DLD1 (cell line): ENCODE data around the gene DNAH17.

Experiments used
- in situ Hi-C: cut with HindIII; loops from 2 replicates; pipeline ENCODE4 v1.10.0; 2017; ENCODE audit warnings: low sequenced_read_pairs

The DNAH17 gene

DNA sequence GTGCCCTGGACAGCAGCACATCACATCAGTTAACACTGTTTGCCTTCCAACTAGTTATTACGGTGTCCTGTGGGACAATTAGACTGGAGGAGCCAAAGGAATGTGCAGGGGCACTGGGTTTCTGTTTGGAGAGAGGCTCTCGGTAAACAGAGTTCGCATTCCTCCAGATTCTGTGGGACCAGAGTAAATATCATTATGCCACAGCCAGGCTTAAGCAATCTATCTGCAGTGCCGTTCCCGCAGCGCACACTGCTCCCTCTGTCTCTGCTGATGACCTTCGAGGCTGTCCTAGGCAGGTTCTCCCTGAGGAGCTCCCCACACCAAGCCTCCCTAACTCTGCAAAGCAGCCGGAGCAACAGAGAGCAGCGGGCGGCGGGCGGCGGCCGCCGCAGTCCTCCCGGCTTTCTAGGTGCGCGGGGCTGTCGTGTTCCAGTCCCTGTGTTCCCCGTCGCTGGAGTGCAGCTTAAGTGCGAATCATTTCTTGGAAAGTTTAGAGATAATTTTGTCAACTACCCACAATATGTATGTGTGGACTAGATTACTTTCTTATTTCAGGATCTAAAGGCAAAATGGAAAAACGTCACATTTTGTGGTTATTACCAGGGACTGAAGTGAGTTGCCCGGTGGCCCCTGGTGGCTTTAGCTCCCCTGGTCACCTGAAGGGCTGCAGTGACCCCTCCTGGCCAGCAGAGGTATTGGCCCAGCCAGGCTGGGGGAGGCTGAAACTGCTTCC is 155.5 kb downstream of the DNAH17 start:
- in situ Hi-C loops: no loop called here

DNA sequence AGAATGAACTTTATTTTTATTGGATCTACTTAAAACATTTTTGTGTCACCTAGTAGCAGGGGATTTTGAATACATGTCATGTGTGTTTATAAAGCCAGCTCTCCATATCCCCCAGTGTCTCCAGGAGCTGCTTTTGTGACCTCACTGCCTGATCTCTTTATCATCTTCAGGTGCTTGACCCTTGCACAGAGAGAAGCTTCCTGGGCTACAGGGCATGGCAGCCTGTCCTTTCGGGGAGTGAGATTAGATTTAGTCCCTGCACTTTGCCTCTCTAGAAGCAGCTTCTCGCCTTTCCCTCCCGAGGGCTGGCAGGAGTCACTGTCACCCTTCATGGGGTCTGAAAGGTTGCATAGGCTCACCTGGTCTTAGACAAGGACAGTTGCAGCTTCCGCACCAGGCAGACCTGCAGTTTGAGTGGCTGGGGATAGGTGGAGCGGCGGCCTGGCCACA is 156.1 kb downstream of the DNAH17 start:
- in situ Hi-C loops: no loop called here

DNA sequence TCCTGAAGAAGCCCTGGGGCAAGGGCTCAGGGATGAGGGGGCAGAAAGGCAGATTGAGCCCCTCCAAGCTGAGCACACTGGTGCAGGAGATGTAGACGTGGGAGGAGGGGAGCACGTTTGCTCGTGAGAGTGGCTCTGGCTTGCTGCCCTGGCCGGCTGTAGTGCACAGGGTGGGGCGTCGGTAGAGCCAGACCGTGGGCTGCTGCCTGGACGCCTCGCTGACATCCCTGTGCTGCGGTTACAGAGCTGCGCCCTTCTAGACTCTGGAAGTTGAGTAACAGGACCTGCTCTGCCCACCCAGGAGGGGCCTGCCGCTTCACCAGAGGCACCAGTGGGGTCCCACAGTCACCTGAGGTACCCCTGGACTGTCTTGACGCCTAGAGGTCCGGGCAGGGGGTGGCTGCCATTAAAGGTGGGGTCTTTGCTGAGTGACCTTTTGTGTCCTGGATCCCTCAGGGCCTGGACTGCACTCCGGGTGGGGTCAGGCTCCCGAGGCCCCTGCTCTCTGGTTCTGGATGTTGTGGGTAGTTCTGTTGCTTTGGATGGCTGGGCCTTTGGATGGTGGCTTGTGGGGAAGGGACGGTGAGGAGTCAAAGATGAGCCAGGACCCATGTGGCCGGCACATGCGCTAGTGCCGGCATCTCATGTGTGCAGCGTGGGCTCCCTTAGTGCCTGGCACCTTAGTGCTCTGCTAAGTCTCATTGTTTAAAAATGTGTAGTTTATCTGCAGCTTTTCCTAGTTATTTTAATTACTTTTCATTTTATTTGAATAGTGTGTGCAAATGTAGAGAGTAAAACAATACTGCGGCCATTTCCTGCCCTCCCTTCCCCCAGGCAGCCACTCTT is 157.0 kb downstream of the DNAH17 start:
- in situ Hi-C loops: no loop called here

DNA sequence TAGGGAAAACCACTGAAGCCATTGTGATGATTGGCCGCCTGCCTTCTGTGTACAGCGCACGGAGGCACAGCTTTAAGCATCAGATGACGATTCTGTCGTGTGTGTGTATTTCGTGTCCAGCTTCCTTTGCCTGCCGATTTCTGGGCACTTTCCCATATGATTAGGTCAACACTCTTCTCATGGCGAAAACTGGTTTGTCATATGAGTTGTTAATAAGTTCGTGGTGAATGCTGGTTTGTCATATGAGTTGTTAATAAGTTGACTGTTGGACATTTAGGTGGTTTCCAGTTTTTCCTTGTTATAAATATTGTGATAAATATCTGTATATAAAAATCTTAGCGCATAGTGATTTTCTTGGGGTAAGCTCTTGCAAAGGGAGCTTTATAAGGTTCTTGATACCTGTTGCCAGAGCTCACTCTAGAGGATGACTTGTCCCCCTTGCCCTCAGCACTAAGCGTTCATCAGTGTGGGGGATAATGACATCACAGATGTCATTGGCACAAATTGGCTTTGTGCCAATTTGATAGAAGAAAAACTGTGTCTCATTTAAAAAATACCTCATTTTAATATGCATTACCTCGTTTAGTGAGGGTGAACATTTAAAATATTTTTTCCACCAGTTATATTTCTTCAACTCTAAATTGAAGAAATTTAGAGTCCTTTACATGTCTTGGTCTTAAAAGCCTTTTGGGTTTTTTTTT is 158.7 kb downstream of the DNAH17 start:
- in situ Hi-C loops: no loop called here

DNA sequence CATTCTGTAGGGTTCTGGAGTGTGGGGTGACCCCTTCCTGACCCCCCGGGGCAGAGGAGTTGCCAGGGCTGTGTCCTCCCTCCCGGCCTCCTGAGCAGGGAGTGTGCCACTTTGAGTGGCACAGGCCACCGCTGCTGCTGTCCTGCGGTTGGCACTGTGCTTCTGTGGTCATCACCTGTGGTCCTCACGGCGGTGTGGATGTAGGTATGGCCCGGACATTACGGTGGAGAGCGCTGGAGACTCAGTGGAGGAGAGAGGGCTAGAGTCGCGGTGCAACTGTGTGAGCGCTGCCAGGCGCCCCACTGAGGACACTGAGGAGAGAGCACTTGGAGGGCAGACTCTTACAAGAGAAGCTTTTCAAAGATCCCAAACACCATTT is 159.7 kb downstream of the DNAH17 start:
- in situ Hi-C loops: no loop called here

DNA sequence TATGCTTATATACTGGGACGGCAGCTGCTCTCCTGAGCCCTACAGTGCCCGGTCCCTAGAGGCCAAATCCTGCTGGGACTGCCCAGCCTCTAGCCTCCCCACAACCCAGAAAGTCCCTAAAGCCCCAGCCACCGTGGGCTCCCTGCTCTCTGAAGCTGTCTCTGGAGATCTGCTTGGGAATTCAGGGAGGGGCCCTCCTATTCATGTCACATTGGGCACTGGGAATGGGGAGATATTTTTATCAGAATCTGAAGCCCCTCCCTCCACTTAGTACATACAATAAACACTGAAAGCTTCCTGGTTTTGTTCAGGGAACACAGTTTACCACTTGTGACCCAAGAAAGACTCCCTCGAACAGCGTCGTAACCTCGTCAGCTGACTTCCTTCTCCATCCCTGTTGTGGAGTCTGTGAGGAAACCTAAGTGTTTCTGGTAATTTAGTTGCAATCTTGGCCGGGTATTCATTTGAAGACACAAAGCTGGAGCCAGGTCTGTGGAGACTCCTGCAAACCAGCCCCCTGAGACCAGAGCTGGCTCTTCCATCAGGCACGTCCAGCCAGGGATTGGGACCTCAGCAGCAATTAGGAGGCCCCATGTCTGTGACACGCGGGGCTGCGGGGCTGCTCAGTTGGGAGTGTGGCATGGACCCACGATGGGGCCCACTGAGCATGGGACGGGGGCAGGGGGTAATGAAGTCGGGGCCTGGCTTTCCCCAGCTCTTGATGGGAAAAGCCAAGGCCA is 160.2 kb downstream of the DNAH17 start:
- in situ Hi-C loops: no loop called here

DNA sequence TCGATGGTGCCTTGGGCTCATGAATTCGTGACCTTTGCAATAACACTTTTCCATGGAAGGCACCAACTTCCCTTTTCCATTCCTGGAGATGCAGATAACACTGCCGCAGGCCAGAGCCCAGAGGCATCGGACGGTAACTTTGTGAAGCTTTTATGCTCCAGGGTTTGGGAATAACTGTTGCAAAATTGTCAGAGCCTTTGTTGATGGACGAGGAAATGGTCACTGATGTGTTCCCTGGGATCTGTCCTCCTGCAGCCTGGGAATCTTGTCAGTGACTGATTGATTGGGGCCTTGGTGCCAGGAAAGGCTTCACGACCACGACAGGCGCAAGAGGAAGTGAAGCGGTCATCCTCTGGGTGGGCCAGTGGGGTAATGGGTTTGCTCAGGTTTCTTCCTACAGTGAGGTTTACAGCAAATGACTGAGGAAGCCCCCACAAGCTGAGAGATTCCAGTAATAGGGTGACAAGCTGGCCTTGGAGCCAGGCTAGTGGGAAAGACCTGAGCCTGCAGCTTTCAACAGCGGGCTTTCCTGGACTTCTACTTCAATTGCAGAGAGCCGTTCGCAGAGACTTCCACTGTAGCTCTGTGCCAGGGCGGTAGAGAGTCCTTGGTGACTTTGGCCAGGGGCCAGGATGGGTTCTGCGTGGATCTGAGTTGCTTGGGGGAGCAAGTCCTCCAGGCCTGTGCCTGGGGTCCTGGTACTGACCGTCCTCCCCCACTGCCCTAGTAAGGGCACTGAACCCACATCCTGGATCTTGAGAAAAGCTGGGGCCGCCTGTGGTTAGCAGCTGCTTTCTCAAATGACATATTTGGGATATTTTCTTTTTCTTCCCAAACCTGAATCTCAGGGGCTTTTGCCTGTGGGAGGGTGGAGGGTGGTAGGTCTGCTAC is 161.1 kb downstream of the DNAH17 start:
- in situ Hi-C loops: no loop called here

DNA sequence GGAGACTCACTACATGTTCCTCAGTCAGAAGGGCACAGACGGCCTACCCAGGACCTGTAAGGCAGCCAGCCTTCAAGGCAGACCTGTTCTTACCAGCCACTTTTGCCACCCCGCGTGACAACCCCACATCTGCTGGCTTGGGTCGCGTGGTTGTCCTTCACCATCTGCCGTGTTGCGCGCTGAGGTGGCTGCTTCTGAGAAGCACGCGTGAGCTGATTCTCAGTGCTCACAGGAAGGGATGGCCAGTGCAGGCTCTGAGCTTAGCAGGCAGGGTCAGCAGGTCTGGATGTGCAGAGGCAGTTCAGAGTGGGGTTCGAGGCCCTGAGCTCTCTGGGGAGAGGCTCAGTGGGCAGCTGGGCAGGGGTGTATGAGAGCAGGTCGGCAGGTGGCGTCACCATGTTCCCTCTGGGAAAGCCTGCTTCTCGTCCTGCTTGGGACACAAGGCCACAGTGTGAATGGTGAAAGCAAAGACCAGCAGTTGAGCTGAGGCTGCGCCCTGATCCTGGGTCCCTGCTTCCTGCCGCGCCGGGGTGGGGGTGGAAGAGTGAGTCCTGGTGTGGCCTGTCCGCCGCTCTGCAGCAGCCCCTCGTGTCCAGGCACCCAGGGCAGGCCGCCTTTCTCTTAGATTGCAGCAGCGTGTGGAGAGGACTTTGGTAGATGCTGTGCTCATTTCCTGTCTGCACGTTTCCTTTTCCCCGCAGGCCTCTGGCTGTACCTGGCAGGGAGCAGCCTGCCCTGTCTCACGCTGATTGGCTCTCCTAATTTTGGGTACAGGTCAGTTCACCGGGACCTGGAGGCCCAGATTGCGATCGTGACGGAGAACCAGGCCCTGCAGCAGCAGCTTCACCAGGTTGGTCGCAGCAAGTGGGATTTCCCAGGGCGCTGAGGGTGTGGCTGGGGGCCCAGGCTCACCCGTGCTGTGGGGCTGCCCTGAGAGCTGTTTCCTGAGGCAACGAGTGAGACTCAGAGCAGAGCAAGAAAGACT is 162.7 kb downstream of the DNAH17 start:
- in situ Hi-C loops: no loop called here

DNA sequence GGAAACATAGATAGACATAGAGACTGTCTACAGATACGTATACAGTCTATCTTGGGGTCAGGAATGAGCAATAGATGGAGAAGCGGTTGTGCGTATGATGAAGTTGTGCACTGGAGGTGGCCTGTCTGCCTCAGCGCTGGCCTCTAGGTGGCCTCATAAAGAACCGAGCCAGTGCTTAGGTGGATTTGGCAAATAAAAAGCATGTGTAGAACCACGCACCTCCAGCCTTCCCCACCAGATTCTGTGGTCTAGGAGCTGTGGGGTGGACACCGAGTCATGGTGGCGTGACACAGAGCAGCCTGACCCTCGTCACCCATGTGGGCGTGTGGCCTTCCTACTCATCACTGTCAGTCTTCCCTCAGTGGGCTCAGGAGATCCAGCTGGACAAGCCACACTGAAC is 164.8 kb downstream of the DNAH17 start:
- in situ Hi-C loops: no loop called here

DNA sequence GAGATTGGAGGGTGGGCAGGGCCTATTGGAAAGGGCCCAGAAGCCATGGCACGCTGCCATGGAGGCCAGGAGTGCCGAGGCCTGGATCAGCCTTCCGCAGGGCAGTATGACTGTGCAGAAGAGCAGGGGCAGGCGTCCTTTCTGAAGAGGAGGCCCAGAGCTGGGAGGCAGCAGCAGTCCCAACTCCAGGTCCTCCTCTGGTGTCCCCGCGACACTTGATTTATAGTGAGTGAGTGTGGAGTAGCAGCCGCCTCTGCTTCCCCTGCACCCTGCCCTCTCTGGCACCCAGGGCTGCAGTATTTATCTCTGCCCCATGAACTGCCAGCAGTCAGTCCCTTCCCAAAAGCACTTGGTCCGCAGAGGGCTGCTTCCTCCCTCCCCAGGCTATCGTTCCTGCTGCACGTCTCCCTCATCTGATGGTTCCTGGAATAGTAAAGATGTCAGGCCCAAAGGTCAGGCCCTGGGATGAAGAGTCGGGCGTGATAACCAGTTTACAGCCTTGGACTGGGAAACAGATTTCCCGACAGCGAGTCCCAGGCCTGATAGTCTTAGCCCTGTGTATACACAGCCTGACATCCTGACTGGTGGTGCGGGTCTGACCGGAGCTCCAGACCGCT is 165.8 kb downstream of the DNAH17 start:
- in situ Hi-C loops: no loop called here

DNA sequence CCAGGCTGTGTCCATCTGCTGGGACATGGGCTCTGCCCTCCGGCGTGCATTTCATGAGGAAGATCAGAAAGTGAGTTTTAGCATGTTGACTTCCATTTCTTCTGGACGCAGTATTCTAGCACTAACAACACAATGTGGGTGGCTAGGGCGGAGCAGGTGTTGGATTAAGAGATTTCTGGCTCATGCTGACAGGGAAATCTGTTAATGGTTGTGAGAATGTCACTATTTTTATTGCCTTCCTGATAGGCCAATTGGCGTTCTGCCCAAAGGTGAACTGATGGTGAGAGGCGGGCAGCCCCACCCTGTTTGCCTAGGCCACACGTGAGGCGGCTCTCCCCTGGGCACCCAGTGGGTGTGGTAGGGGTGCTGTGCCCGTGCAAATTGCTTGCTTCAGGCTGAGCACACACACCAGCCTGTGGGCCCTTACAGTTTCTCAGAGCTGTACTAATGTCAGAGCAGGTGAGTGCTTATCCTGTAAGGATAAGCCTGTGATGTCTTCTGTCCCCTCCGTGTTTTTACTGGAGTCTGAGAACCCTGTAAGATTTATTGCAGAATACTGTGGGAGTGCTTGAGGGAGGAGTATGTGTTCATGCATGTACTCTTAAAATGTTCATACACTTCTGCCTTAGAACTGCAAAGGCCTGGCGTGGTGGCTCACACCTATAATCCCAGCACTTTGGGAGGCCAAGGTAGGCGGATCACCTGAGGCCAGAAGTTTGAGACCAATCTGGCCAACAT is 167.8 kb downstream of the DNAH17 start:
- in situ Hi-C loops: no loop called here

DNA sequence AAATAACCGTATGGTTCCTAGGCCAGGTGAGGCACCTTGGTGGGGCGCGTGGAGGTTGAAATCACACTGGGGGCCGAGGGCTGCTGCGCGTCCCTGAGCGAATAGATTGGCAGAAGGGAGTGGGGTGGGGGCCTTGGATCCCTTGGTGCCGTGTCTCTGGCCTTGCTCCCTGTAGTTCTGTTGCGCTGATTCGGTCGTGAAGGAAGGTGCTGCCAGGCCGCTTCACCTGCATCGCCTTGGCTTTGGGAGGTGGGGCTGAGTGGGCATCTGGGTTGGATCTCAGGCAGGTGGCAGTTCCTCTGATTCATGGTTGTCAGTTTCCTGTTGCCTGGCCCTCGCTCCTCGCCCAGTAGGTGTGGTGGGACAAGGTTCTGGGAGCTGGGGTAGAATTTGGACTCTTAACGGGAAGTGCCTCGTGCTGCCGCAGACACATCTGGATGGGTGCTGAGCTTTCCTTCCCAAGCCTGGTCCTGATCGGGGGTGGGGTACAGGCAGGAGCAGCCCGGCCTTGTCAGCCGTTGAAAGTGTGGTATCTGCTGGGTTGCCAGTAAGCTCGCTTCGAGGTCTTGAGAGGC is 168.6 kb downstream of the DNAH17 start:
- in situ Hi-C loops: no loop called here

DNA sequence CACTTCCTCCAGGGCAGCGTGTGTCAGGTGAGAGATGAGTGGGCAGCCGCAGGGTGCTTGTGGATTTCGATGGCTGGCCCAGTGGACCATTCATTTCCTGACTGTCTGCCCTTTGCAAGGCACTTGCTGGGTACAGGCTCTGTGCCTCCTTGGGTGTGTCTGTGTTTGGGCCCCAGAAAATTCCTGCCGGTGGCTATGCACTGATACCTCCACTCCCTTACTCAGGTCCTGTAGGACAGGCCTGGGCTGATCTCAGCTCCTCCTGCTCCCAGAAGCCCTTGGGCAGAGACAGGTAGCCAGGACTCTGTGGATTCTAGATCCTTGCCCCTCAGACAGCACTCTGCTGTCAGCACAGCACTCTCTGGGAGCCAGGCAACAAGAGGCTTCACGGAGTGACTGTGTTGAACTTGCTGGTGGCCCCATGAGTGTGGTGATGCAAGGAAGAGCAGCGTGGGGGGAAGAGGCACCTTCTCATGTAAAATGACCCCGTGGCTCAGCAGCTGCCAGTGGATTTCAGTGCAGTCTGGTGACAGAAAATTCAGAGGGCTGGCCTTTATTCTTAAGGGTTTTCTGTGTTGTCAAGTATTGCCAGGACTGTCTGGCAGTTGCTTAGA is 169.7 kb downstream of the DNAH17 start:
- in situ Hi-C loops: no loop called here

DNA sequence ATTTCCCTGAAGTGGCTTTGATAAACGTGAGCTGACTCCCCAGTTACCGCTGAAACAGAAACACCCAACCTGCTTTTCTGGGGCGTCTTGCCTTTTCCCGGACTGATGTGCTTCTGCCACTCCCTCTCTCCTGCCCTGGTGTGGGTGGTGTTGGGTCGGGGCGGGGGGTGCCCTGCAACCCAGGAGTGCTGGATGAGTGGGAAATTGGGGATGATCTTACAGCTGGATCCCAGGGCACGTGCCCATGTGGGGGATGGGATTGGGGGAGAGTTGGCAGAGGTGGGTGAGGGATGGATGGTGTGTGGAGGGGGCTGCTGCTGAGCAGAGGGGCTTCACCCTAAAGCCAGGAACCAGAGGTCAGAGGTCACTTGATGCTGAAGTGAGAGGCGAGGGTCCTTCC is 170.3 kb downstream of the DNAH17 start:
- in situ Hi-C loops: no loop called here

DNA sequence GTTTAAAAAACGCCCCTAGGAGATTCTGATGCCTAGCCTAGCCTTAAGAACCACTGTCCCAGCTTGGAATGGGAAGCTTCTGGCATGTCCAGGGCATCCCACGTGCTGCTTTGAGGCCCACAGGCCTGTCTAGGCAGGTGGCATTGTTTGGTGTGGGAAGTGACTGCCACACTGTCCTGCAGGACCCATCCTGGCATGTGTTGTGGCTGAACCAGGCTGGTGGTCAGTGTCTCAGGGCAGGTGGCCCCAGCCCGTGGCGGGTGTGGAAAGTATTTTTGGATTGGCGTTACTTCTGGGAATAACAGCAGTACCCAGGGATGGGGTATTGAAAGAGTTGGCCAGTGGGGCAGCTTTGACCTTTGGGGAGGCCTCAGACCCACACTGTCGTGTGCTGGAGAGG is 170.8 kb downstream of the DNAH17 start:
- in situ Hi-C loops: no loop called here

DNA sequence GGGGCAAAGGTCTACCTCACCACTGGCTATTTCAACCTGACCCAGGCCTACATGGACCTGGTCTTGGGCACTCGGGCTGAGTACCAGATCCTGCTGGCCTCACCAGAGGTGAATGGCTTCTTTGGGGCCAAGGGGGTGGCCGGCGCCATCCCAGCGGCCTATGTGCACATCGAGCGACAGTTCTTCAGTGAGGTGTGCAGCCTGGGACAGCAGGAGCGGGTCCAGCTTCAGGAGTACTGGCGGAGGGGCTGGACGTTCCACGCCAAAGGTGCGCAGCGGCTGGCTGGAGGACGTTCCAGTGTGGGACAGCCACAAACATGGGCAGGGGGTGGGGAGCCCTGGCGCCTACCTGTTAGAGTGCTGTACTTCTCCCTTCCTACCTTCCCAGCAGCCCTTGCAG is 173.4 kb downstream of the DNAH17 start:
- in situ Hi-C loops: no loop called here

DNA sequence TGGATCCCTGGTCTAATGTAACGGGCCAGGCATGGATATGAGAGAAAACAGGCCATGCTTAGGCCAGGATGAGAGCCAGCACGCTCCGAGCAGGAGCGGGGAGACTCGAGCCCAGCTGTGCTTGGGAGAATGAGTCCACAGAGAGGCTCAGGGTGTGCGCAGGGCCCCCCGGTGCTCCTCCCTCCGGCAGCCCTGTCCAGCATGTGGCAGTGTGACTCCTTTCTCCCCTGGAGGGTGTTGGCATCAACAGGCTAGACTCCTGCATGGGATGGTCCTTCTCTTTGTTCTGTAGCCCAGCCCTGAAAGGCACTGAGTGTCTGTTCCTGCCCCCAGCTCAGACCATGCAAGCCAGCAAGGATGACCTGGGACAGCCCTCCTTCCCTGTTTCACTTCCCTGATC is 175.3 kb downstream of the DNAH17 start:
- in situ Hi-C loops: no loop called here
